Loucy (cell line): ENCODE measurements around the gene CASP6.

Source experiments
- EZH2phosphoT487 ChIP-seq: fragments of 200-600 bp; IDR thresholded peaks from 2 replicates; pipeline ENCODE4 v1.6.1; 2018; ENCODE audit warnings: antibody characterized with exemption, mild to moderate bottlenecking, moderate library complexity, borderline replicate concordance
- TF ChIP-seq, protein P1 (sequence below): fragments of 200-600 bp; sonication (generic); conservative IDR thresholded peaks from 2 replicates; pipeline ENCODE4 v1.5.1; 2014; ENCODE audit warnings: mild to moderate bottlenecking, antibody characterized with exemption, low read length

- TF ChIP-seq, protein P1, sequence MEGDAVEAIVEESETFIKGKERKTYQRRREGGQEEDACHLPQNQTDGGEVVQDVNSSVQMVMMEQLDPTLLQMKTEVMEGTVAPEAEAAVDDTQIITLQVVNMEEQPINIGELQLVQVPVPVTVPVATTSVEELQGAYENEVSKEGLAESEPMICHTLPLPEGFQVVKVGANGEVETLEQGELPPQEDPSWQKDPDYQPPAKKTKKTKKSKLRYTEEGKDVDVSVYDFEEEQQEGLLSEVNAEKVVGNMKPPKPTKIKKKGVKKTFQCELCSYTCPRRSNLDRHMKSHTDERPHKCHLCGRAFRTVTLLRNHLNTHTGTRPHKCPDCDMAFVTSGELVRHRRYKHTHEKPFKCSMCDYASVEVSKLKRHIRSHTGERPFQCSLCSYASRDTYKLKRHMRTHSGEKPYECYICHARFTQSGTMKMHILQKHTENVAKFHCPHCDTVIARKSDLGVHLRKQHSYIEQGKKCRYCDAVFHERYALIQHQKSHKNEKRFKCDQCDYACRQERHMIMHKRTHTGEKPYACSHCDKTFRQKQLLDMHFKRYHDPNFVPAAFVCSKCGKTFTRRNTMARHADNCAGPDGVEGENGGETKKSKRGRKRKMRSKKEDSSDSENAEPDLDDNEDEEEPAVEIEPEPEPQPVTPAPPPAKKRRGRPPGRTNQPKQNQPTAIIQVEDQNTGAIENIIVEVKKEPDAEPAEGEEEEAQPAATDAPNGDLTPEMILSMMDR, result no peak
- no peak for TF ChIP-seq EZH2phosphoT487
Measured at GRCh38 chr4:109649872-109650271, 53.4 kb downstream of the CASP6 start.
